AG10803 (cell line): ENCODE data around the gene ADAM12.
"Not testable (repeated sequence)": the region's sequence is repeated elsewhere in the genome, so short reads cannot be mapped to it uniquely, and the experiment has no call there.

Experiments
- DNase-seq: peaks from one replicate; pipeline ENCODE4 v3.0.0; 2010; ENCODE audit warnings: low read depth
- H3K4me3 ChIP-seq: 2 replicates; pipeline ENCODE4 v1.5.1; 2011; ENCODE audit warnings: mild to moderate bottlenecking, low read length, control low read depth
- TF ChIP-seq, protein P1 (sequence below): conservative IDR thresholded peaks from 2 replicates; pipeline ENCODE4 v1.5.1; 2011; ENCODE audit warnings: mild to moderate bottlenecking, low read length, control low read depth, inconsistent platforms

ADAM12 gene

DNA sequence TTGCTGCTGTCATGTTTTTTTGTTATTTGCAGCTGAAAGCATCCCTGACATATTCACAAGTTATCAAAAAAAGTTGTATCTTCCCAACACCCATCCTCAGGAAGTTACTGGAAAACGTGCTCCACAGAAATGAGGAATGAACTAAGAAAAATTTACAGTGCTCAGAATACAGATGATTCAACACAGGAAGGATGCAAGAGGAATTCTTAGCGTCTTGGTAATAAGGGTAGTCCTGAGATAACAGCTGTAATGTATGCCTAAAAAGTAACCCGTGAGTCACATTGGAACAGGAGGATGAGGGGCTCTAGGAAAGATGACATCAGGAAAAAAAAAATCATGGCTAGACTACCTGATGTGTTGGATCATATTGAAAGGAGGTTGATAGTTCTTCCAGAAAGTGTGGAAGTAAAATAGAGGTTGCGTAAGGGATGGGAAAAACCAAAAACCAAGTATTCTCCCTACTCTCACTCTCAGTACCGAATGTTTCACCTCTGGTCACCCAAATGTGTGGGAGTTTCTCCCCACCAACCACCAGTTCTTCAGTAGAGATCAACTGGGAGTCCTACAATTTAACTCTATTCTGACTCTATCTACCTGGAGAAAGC is 3.9 kb downstream of the ADAM12 start:
- TF ChIP-seq, protein P1, sequence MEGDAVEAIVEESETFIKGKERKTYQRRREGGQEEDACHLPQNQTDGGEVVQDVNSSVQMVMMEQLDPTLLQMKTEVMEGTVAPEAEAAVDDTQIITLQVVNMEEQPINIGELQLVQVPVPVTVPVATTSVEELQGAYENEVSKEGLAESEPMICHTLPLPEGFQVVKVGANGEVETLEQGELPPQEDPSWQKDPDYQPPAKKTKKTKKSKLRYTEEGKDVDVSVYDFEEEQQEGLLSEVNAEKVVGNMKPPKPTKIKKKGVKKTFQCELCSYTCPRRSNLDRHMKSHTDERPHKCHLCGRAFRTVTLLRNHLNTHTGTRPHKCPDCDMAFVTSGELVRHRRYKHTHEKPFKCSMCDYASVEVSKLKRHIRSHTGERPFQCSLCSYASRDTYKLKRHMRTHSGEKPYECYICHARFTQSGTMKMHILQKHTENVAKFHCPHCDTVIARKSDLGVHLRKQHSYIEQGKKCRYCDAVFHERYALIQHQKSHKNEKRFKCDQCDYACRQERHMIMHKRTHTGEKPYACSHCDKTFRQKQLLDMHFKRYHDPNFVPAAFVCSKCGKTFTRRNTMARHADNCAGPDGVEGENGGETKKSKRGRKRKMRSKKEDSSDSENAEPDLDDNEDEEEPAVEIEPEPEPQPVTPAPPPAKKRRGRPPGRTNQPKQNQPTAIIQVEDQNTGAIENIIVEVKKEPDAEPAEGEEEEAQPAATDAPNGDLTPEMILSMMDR = no peak
- no peak overlapping the region for H3K4me3 ChIP-seq
- DNase-seq = peak; percentile 85

DNA sequence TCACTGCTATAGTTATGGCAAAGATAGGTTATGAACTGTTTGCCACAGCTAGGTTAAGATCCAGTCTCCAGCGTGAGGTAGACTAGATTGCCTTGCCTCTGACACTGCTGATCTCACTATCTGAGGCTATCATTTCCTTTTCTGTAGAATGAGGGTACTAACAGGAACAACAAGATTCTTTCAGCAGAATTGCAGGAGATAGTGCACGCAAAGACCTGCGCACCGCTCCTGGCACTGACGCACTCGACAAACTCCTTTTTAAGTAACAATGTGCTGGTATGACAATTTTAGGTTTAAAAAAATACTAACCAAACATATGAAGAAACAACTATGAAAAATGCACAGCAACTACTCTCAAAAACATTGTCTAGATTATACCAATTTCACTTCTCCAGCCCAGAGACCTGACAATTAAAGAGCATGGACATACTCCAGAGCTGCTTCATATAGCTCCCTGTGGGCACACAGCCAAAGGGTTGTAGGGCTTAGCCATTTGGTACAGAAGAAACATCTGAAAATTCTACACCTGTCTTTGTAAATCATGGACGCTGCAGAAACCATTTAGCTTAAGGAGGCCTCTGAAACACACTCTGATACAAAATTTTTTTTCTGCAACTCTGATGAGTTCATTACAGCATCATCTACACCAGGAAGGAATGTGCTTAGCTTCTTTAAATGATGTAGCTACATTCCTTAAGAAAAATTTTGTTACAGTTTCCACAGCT is 7.8 kb downstream of the ADAM12 start:
- peak; percentile 45 for DNase-seq
- TF ChIP-seq, protein P1 = no peak
- H3K4me3 ChIP-seq = no peak overlapping the region

DNA sequence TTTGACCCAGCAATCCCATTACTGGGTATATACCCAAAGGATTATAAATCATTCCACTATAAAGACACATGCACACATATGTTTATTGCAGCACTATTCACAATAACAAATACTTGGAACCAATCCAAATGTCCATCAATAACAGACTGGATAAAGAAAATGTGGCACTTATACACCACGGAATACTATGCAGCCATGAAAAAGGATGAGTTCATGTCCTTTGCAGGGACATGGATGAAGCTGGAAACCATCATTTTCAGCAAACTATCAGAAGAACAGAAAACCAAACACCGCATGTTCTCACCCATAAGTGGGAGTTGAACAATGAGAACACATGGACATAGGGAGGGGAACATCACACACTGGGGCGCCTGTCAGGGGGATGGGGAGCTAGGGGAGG is 9.1 kb downstream of the ADAM12 start:
- not testable (repeated sequence) for DNase-seq, H3K4me3 ChIP-seq

DNA sequence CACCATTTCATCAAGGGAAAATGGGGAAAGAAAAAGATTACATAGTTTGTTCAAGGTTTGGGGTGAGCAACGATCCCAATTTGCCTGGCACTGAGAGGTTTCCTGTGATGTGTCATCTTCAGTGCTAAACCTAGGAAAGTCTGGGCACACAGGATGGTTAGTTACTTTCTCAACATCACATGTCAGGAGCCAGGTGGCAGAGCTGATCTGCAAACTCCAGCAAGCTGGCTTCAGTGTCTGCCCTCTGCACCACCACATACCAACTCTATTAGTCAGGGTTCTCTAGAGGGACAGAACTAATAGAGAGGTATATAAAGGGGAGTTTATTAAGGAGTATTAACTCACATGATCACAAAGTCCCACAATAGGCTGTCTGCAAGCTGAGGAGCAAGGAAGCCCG is 11.3 kb downstream of the ADAM12 start:
- TF ChIP-seq, protein P1 = no peak
- no peak overlapping the region for H3K4me3 ChIP-seq
- peak; percentile 58 for DNase-seq

DNA sequence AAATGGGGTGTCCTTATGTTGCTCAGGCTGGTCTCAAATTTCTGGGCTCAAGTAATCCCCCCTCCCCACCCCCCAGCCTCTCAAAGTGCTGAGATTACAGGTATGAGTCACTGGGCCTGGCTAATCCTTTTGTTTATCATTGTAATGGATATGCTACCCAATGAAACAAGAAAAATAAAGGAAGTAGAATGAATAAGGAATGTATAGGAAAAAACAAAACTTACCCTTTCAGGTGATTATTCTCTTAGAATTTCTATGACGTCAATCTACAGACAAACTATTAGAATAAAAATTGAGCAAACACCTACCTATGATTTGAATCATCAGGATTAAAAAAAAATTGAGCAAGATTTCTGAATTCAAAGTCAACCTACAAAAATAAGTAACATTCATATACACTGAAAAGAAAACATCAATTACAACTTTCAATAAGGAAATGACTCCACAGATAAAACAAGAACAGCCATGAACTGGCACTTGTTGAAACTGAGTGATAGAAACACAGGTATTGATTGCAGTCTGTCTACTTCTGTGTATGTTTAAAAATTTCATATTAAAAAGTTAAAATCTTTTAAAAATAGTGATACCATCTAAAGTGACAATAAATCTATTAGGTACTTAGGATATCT is 12.2 kb downstream of the ADAM12 start:
- DNase-seq = no peak
- H3K4me3 ChIP-seq = no peak overlapping the region
- TF ChIP-seq, protein P1 = no peak

DNA sequence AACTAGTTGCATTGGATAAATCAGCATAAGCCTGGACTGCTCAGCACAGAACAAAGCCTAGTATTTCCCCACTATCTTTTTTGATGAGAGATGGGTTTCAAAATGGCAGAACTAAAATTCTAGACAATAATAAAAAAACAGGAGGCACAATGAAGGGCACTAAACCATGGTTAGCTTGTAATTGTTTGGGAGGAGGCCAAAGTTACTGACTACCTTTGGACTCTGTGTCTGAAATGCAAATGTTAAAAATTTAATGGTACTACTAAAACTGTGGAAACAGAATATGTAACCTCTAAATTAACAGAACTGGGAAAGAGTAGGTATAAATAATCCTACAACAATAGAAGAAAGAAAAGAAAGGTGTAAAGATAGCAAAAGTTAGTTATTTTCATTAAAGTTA is 13.0 kb downstream of the ADAM12 start:
- H3K4me3 ChIP-seq = no peak overlapping the region
- TF ChIP-seq, protein P1 = no peak
- no peak for DNase-seq

DNA sequence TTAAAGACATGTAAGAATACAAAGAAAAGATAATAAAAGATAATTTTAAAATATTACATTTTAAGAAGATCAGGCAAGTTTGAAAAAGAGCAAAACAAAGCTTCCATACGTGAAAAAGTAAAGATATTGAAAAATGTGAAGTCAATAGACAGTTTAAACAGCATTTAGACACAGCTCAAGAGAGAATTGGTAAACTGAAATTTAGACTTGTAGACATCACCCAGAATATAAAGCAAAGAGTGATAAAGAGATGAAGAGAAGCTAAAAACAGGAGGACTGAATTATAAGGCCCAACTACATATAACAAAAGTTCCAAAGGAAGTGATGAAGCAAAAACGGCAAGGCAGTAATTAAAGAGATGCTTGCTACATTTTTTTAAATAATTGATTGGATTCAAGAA is 13.8 kb downstream of the ADAM12 start:
- TF ChIP-seq, protein P1 = no peak
- DNase-seq = no peak
- no peak overlapping the region for H3K4me3 ChIP-seq
